NT2/D1 (cell line): ENCODE data around the gene TNFRSF21.

ENCODE experiments used
- DNase-seq: peaks from one replicate; pipeline ENCODE4 v3.0.0-alpha.2; 2011; ENCODE audit warnings: low read depth, low spot score
- H3K27me3 ChIP-seq: 2 replicates; pipeline ENCODE4 v1.6.0; 2011; ENCODE audit warnings: mild to moderate bottlenecking; ENCODE audit not compliant: insufficient read length, insufficient read depth
- H3K36me3 ChIP-seq: 2 replicates; pipeline ENCODE4 v1.6.1; 2011; ENCODE audit warnings: mild to moderate bottlenecking, low read length, mixed read lengths; ENCODE audit not compliant: insufficient read depth, insufficient read length
- H3K4me1 ChIP-seq: 2 replicates; pipeline ENCODE4 v1.5.1; 2011; ENCODE audit not compliant: insufficient read depth, insufficient read length
- H3K4me3 ChIP-seq: 2 replicates; pipeline ENCODE4 v1.5.1; 2011; ENCODE audit warnings: low read depth; ENCODE audit not compliant: insufficient read length
- H3K9ac ChIP-seq: 2 replicates; pipeline ENCODE4 v1.6.0; 2011; ENCODE audit warnings: low read depth; ENCODE audit not compliant: insufficient read length
- H3K9me3 ChIP-seq: 2 replicates; pipeline ENCODE4 v1.5.1; 2011; ENCODE audit warnings: mild to moderate bottlenecking, low read length; ENCODE audit not compliant: insufficient read depth
- SUZ12 ChIP-seq: IDR thresholded peaks from 2 replicates; pipeline ENCODE4 v1.6.1; 2011; ENCODE audit not compliant: insufficient read length, insufficient read depth; ENCODE audit errors: extremely low read depth
- YY1 ChIP-seq: IDR thresholded peaks from 2 replicates; pipeline ENCODE4 v1.6.1; 2011; ENCODE audit not compliant: insufficient read length, insufficient read depth
- ZNF274 ChIP-seq: IDR thresholded peaks from 2 replicates; pipeline ENCODE4 v1.6.1; 2011; ENCODE audit warnings: mild to moderate bottlenecking, low read depth, low read length

TNFRSF21 gene

DNA sequence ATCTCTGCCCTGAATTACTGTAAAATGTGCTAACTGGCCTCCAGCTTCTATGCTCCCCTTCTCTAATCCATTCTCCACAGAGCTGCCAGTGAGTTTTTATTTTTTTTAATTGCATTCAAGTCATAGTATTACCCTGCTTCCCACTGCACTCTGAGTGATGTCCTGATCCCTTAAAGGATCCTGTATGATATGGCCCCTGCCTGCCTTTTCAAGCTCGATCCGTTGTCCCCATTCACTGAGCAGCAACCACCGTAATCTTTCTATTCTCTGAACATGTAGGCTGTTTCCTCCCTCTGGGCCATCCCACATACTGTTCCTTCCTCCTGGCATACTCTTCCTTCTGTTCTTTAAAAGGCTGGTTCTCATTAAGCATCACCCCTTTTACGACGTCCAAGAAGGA, 9.3 kb downstream of the TNFRSF21 start:
- Histone ChIP-seq H3K36me3 (peaks cover 28% of the 10 kb centered on the region), H3K27me3 (no peaks in the 10 kb centered on the region), H3K4me1 (no peaks in the 10 kb centered on the region), H3K4me3 (no peak overlapping the region), H3K9me3 (no peaks in the 10 kb centered on the region), H3K9ac (no peak overlapping the region)
- TF ChIP-seq YY1 (no peak), SUZ12 (no peak), ZNF274 (no peak)
- DNase-seq = no peak

DNA sequence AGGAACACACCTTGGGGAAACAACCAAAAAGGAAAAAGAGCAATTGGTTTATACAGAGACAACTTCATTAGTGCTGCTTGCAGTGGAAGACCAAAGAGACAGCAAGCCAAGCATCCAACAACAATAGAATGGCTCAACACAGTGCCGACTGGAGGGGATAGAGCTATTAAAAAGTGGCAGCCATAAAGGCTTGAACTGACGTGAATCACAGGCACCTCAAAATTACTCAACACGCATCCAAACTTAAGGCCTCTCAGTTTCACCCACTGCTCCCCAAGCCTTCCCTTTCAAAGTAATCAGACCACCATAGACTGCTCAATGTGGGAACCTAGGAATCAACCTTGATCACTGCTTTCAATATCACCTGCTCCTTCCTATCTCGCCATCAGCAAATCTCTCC, 9.7 kb downstream of the TNFRSF21 start:
- Histone ChIP-seq H3K4me3 (no peak overlapping the region), H3K9me3 (no peaks in the 10 kb centered on the region), H3K9ac (no peak overlapping the region), H3K4me1 (no peaks in the 10 kb centered on the region), H3K27me3 (no peaks in the 10 kb centered on the region), H3K36me3 (peaks cover 26% of the 10 kb centered on the region)
- no peak for DNase-seq
- TF ChIP-seq YY1 (no peak), SUZ12 (no peak), ZNF274 (no peak)

GRCh38 chr6:47298475-47298874, 11.2 kb downstream of the TNFRSF21 start:
- no peak for TF ChIP-seq SUZ12
- TF ChIP-seq YY1 = no peak
- no peak for TF ChIP-seq ZNF274
- Histone ChIP-seq H3K36me3 (peaks cover 12% of the 10 kb centered on the region), H3K4me3 (no peak overlapping the region), H3K27me3 (no peaks in the 10 kb centered on the region), H3K9ac (no peak overlapping the region), H3K4me1 (no peaks in the 10 kb centered on the region), H3K9me3 (no peaks in the 10 kb centered on the region)
- no peak for DNase-seq

GRCh38 chr6:47294990-47295389, 14.7 kb downstream of the TNFRSF21 start:
- H3K4me3 ChIP-seq = no peak overlapping the region
- H3K27me3 ChIP-seq = no peaks in the 10 kb centered on the region
- H3K9me3 ChIP-seq = no peaks in the 10 kb centered on the region
- no peaks in the 10 kb centered on the region for H3K4me1 ChIP-seq
- no peak for DNase-seq
- no peak overlapping the region for H3K9ac ChIP-seq
- TF ChIP-seq ZNF274 (no peak), YY1 (no peak), SUZ12 (no peak)
- peaks cover 9% of the 10 kb centered on the region for H3K36me3 ChIP-seq

DNA sequence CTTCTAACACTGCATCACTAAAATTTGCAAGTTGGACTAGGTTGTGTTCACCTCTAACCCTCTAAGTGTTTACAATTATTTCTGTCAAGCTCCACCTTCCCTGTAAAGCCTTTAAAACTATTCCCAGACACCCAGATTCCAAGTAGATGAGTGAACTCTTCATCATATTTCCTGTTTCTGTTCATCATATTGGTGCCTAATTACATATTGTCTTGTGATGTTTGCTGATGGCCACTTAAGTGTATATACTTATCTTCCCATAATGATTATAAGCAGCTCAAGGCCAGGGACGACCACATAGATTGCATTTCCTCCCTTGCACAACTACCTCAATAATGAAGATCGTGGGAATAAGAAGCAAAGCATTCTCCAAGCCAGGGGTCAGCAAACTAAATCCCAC, 16.8 kb downstream of the TNFRSF21 start:
- no peak for DNase-seq

GRCh38 chr6:47292027-47292426, 17.7 kb downstream of the TNFRSF21 start:
- TF ChIP-seq YY1 (no peak), ZNF274 (no peak), SUZ12 (no peak)
- Histone ChIP-seq H3K9me3 (no peaks in the 10 kb centered on the region), H3K4me1 (no peaks in the 10 kb centered on the region), H3K9ac (no peak overlapping the region), H3K36me3 (peaks cover 9% of the 10 kb centered on the region), H3K27me3 (no peaks in the 10 kb centered on the region), H3K4me3 (no peak overlapping the region)
- DNase-seq = no peak

More for the DNA sequence above, 16.8 kb downstream of the TNFRSF21 start:
- TF ChIP-seq YY1 (no peak), SUZ12 (no peak), ZNF274 (no peak)
- Histone ChIP-seq H3K9me3 (no peaks in the 10 kb centered on the region), H3K36me3 (peaks cover 9% of the 10 kb centered on the region), H3K4me3 (no peak overlapping the region), H3K4me1 (no peaks in the 10 kb centered on the region), H3K9ac (no peak overlapping the region), H3K27me3 (no peaks in the 10 kb centered on the region)

DNA sequence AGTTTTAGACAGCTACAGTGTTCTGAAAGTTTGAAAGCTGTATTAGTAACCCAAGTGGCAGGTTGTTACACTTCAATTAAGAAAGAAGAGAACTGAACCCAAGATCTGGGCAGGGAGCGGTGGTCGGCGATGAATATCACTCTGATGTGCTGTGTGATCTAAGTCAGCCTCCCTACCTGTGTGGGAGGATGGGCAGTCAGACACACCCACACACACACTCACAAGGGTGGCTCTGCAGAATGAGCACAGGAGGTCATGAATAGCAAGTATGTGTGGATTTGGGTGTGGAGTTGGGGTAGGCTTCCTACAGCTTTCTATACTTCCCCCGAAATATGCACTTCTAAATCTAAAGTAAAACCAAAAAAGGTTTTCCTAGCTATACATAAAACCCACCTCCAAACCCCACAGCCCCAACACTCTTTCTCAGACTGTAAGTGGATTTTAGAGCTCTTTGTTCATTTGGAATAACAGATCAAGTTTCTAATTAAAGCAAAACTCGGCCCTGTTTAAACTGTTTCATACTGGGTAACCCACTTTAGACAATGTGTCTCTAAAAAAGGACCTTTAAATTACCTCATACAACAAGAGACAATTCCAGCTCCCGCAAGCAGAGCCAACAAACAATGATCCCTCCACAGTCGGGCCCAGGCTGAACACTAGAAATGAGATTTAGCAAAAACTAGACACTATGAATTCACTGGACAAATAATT, 19.4 kb downstream of the TNFRSF21 start:
- TF ChIP-seq ZNF274 = no peak
- TF ChIP-seq SUZ12 = no peak
- TF ChIP-seq YY1 = no peak
- Histone ChIP-seq H3K27me3 (no peaks in the 10 kb centered on the region), H3K4me1 (no peaks in the 10 kb centered on the region), H3K9me3 (no peaks in the 10 kb centered on the region), H3K36me3 (peaks cover 26% of the 10 kb centered on the region), H3K4me3 (no peak overlapping the region), H3K9ac (no peak overlapping the region)
- DNase-seq = no peak
